ENCODE measurements around the gene CRYAB.

Gene CRYAB, protein sequence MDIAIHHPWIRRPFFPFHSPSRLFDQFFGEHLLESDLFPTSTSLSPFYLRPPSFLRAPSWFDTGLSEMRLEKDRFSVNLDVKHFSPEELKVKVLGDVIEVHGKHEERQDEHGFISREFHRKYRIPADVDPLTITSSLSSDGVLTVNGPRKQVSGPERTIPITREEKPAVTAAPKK

DNA sequence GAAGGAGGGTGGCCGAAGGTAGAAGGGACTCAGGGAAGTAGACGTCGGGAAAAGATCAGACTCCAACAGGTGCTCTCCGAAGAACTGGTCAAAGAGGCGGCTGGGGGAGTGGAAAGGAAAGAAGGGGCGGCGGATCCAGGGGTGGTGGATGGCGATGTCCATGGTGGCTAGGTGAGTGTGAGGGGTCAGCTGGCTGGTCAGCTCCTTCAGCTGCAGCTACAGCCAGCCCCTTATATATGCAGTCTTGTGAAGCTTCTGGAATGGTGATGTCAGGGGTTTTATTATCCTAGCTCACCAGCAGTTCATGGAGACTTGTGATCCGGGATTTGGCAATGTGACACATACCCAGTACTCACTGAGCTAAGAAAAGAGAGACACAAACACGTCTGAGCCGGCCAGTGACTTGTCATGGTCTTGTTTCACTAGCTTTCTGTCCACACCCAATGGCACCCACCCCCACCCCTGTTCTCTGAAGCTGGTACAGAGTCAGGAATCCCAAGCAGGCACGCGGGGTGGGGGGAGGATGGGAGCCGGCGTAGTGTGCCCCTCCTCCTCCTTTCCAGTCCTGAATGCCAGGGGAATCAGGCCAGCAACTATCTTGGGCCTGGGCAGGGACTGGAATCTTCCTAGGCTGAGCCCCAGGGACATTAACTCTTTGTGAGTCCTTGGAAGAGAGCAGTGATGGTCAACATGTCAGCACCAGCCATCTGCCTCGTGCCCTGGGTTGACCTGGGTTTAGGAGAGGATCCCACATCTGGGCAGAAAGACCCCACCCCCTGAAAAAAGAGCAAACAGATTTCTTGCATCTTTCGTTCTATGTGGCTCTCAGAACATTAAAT is at the start of gene CRYAB:
Gene CRYAB (minus strand): TSS at position 208 of the 839 bp plus-strand sequence. CDS start 46 bp downstream, at position 162.
- no peak for DNase-seq

- DNase-seq = no peak
Measured at GRCh38 chr11:111960916-111961315, 49.3 kb upstream of the CRYAB start.

GRCh38 chr11:111957663-111958444 is 46.3 kb upstream of the CRYAB start:
- no peak for DNase-seq

DNA sequence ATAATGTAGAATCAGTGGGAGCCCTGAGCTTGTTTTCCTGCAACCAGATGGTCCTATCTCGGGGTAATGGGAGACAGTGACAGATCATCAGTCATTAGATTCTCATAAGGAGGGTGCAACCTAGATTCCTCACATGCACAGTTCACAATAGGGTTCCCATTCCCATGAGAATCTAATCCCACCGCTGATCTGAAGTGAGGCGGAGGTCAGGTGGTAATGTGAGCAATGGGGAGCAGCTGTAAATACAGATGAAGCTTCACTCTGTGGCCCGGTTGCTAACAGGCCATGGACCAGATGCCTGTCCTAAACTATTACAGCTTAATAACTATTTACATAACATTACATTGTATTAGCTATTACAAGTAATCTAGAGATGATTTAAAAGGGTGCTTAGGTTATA is 42.6 kb upstream of the CRYAB start:
- DNase-seq = no peak

- DNase-seq = no peak
Measured at GRCh38 chr11:111951565-111951964, 40.0 kb upstream of the CRYAB start.

DNA sequence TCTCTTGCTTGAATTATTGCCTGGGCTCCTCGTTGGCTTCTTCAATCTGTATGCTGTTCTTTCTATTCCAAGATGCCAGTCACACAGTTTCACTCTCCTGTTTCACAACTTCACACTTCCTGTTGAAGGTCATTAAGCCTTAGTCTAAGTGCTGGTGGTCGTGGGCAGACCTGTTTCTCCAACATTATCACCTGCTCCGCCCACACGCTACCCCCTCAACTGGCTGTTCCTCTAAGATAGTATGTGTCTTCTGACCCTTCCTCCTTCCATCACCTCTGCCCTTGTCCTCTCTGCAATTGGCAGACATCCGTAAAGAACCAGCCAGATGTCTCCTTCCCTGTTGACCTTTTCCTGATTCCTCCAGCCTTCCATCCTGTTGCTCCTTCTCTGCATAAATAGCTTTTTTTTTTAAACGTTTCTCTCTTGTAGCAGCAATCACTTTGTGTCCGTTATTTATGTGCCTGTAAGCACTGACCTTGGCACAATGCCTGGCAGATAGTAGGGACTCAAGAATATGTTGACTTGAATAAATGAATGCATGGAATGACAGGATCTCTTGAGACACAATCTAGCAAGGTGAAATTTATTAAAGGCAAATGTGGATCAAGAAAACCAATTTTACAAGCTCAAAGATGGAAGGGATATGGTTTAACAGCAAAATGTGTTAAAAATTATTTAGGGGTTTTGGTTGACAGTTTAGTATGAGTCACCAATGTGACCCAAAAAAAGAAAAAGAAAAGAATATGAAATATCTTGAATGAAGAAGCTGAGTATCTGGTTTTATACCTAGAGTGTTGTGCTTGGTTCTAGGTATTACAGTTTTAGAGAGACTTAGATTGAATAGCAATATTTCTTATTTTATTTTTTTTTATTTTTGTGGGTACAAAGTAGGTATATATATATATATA is 38.2 kb upstream of the CRYAB start:
- DNase-seq = no peak

- no peak for DNase-seq
Measured at GRCh38 chr11:111947143-111947542, 35.6 kb upstream of the CRYAB start.

- DNase-seq = no peak
Measured at GRCh38 chr11:111946499-111946898, 34.9 kb upstream of the CRYAB start.

DNA sequence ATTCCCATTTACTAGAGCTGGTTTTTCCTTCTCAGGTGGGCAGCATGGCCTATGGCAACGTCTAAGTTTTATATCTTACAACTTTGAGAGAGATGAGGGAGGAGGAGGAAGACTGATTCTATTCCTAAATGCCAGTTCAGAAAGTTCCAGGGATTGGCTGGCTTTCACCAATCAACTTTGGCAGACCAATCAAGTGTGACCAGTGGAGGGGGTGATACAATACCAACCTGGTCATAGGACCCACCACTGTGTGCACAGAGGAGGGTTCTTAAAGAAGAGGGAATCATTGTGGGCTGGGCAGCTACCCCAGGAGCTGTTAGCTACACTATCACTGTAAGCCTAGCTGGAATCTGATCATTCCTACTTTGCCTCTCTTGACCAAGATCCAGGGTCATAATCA is 33.6 kb upstream of the CRYAB start:
- no peak for DNase-seq

DNA sequence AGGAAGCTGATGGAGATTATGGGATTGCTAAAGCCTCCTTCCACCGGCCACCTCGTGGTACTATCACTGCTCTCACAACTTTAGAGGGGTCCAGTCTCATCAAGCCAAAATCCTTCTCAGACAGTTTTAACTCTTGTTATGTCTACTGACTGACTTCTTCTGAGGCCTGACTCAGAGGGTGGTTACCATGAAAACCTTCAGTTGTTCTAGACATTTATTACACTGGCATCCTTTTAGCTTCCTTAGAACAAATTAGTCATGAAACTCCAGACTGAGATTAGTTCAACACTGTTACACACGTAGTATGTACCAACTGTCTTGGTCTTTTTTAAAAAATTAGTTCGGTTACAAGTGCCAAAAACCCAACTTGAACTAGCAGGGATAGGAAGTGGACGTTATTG is 33.1 kb upstream of the CRYAB start:
- DNase-seq = no peak

DNA sequence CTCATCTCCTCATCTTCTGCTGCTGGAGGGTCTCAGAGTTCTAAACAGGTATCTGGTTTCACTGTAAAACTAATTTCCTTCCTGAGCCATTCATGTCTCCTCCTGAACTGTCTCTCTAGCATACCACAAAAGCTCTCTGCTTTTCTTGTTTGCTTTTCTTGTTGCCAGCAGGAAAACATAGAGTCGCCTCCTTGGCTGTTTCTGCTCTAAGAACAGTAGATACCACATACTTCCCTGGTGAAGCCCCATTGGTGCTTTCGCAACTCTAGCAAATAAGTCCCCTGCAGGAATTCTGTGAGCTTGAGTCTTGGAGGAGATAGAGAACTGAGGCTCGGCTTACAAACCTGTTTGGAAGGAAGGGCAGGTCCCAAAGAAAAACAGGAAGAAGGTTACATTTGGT is 32.6 kb upstream of the CRYAB start:
- no peak for DNase-seq

GRCh38 chr11:111942829-111943228 is 31.3 kb upstream of the CRYAB start:
- no peak for DNase-seq

- no peak for DNase-seq
Measured at GRCh38 chr11:111941963-111942362, 30.4 kb upstream of the CRYAB start.

- DNase-seq = no peak
Measured at GRCh38 chr11:111939836-111940604, 28.4 kb upstream of the CRYAB start.

DNA sequence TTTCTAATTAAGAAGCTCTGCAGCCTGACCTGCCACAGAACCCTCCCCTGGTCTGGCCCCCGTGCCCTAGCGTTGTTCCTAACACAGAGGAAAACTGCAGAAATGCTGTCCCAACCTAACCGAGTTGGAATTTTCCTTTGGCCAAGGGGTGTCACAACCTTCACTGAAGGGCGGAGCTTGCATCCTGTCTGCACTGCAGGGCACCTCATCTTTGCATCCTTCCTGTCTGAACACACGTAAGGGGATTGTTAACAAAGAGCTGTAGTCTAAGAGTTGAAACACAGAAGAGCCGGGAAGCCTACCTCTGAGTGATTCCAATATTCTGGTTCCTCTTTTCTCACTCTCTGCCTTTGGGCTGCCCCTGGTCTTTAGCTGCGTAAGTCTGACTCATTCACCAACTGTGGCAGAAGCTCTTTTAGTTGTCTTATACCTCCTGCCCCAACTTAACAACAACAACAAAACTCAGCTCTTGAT is 27.2 kb upstream of the CRYAB start:
- DNase-seq = peak; percentile 72

DNA sequence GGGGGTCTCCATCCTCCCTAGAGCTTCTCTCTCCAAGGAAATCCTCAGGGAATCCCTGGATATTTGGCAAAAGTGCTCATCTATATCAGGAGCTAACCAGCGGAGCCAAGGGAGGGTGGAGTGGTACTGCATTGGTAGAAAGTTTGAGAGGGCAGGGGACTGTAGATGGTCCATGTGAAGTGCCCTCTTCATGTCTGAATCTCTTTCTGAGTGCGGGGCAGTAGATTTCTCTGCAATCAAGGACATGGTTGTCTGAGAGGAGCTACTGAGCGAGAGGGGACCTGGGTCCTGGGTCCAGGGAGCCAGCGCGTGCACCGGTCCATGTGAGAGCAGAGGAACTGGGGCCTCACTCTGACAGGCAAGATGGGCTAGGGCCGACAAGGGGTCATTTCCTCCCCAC is 26.3 kb upstream of the CRYAB start:
- DNase-seq = no peak

DNA sequence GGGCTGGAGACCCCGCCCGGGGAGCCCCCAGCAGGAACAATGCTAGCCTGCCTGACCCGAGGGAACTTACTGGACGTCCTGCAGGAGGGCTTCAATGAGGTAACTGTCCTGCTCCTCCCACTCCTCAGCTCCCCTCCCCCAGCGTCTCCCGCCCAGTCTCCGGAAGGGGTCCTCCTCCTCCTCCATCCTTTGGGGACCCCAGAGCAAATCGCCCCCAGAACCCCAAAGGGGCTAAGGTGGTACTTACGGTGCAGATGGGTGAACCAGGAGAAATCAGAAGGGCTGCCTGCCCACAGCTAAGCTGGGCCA is 25.8 kb upstream of the CRYAB start:
- DNase-seq = no peak

- no peak for DNase-seq
Measured at GRCh38 chr11:111936040-111936540, 24.5 kb upstream of the CRYAB start.

- DNase-seq = no peak
Measured at GRCh38 chr11:111935317-111936039, 23.9 kb upstream of the CRYAB start.

DNA sequence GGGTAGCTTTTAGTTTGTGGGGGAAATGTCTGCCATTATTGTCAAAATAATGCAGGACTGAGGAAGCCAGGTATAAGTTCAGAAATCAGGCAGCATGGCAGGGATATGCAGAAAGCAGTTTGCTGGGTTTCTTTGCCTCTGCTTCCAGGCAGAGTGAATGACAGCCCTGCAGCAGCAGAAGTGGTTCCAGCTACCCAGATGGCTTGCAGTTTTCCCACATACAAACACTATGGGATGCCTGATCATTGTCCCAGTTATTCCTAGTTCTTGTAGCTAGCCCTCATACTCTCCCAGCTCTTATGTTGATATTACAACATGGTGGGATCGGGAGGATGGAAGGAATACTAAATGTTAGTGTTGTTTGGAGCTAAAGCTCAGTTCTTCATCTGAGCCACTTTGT is 22.7 kb upstream of the CRYAB start:
- DNase-seq = no peak

- no peak for DNase-seq
Measured at GRCh38 chr11:111933872-111934271, 22.3 kb upstream of the CRYAB start.

Data from SIG-M5 (cell line).